WTC11 (cell line): Measurements from ENCODE around the gene HUS1. TPM values are rescaled to one million over a fixed set of nuclear protein-coding genes. Genes with fewer than 3 reads are reported as not detected.

Experiments used
- ATAC-seq: fragments of 200-7000 bp; cut with Tn5 transposase; 2 replicates; pipeline ENCODE4 v1.10.0; 2021; ENCODE audit warnings: mild to moderate bottlenecking, moderate library complexity
- CTCF ChIA-PET: fragments of 300-600 bp; sonication (Branson Sonifier 250); formaldehyde crosslinking; loops from one replicate; lab custom pipeline; 2021; ENCODE audit warnings: antibody characterized with exemption; lab: Charles Lee
- POLR2A ChIA-PET: fragments of 350-600 bp; sonication (Branson Sonifier 250); formaldehyde crosslinking; loops from one replicate; lab custom pipeline; 2021; ENCODE audit warnings: antibody characterized with exemption; lab: Charles Lee
- DNase-seq: peaks from one replicate; pipeline ENCODE4 v3.0.0; 2021; ENCODE audit warnings: low spot score
- H3K27ac Mint-ChIP-seq: 2 replicates; pipeline ENCODE4 v1.8.0; 2021; ENCODE audit warnings: mixed read lengths
- H3K27me3 Mint-ChIP-seq: 2 replicates; pipeline ENCODE4 v1.8.0; 2021; ENCODE audit warnings: low read depth, mild to moderate bottlenecking, moderate library complexity, mixed read lengths
- H3K36me3 Mint-ChIP-seq: 2 replicates; pipeline ENCODE4 v1.8.0; 2021; ENCODE audit warnings: mixed read lengths
- H3K4me1 Mint-ChIP-seq: 2 replicates; pipeline ENCODE4 v1.8.0; 2022; ENCODE audit warnings: mixed read lengths
- H3K4me3 Mint-ChIP-seq: 2 replicates; pipeline ENCODE4 v1.8.0; 2021; ENCODE audit warnings: mild to moderate bottlenecking, moderate library complexity, mixed read lengths
- H3K9me3 Mint-ChIP-seq: 2 replicates; pipeline ENCODE4 v1.8.0; 2021; ENCODE audit warnings: mixed read lengths
- ATF6 ChIP-seq: sonication (generic); formaldehyde crosslinking; IDR thresholded peaks from 2 replicates; pipeline ENCODE4 v1.8.1; 2023; ENCODE audit warnings: mild to moderate bottlenecking, missing genetic modification reagents
- CBFB ChIP-seq: sonication (generic); formaldehyde crosslinking; IDR thresholded peaks from 2 replicates; pipeline ENCODE4 v1.8.1; 2022; ENCODE audit warnings: mild to moderate bottlenecking, low read depth, missing genetic modification reagents
- E2F5 ChIP-seq: sonication (generic); formaldehyde crosslinking; IDR thresholded peaks from 2 replicates; pipeline ENCODE4 v1.8.1; 2022; ENCODE audit warnings: mild to moderate bottlenecking, moderate library complexity, missing genetic modification reagents
- ERG ChIP-seq: fragments of 250-450 bp; sonication (Bioruptor Pico); IDR thresholded peaks from 2 replicates; pipeline ENCODE4 v1.8.0; 2021; ENCODE audit warnings: mild to moderate bottlenecking
- GRHL2 ChIP-seq: fragments of 250-450 bp; sonication (Bioruptor Pico); IDR thresholded peaks from 2 replicates; pipeline ENCODE4 v1.8.0; 2022; ENCODE audit warnings: mild to moderate bottlenecking, moderate library complexity; ENCODE audit not compliant: insufficient replicate concordance, severe bottlenecking
- GTF2I ChIP-seq: fragments of 250-450 bp; sonication (Bioruptor Pico); conservative IDR thresholded peaks from 2 replicates; pipeline ENCODE4 v1.4.0; 2021; ENCODE audit warnings: mild to moderate bottlenecking
- JAZF1 ChIP-seq: fragments of 250-450 bp; sonication (Bioruptor Pico); IDR thresholded peaks from 2 replicates; pipeline ENCODE4 v1.9.0; 2021; ENCODE audit warnings: moderate library complexity, mild to moderate bottlenecking, inconsistent platforms
- JUN ChIP-seq: sonication (generic); formaldehyde crosslinking; IDR thresholded peaks from 2 replicates; pipeline ENCODE4 v1.8.0; 2023; ENCODE audit warnings: mild to moderate bottlenecking, missing genetic modification reagents
- KAT7 ChIP-seq: sonication (generic); formaldehyde crosslinking; IDR thresholded peaks from 2 replicates; pipeline ENCODE4 v1.8.1; 2023; ENCODE audit warnings: missing genetic modification reagents, mild to moderate bottlenecking, borderline replicate concordance
- MYBL2 ChIP-seq: sonication (generic); formaldehyde crosslinking; IDR thresholded peaks from 2 replicates; pipeline ENCODE4 v1.8.1; 2023; ENCODE audit warnings: mild to moderate bottlenecking, moderate library complexity, missing genetic modification reagents
- NFYB ChIP-seq: sonication (generic); formaldehyde crosslinking; conservative IDR thresholded peaks from 2 replicates; pipeline ENCODE4 v1.8.0; 2022; ENCODE audit warnings: low read depth, missing genetic modification reagents
- NR2C2 ChIP-seq: sonication (generic); formaldehyde crosslinking; IDR thresholded peaks from 2 replicates; pipeline ENCODE4 v1.8.0; 2022; ENCODE audit warnings: mild to moderate bottlenecking, missing genetic modification reagents
- OVOL2 ChIP-seq: fragments of 250-450 bp; sonication (Bioruptor Pico); IDR thresholded peaks from 2 replicates; pipeline ENCODE4 v1.9.0; 2021; ENCODE audit warnings: mild to moderate bottlenecking, borderline replicate concordance
- SMAD4 ChIP-seq: sonication (generic); formaldehyde crosslinking; IDR thresholded peaks from 2 replicates; pipeline ENCODE4 v1.8.0; 2022; ENCODE audit warnings: mild to moderate bottlenecking, missing genetic modification reagents
- SOX15 ChIP-seq: fragments of 250-450 bp; sonication (Bioruptor Pico); IDR thresholded peaks from 2 replicates; pipeline ENCODE4 v1.9.0; 2021; ENCODE audit warnings: mild to moderate bottlenecking
- SP1 ChIP-seq: sonication (generic); formaldehyde crosslinking; conservative IDR thresholded peaks from 2 replicates; pipeline ENCODE4 v1.8.1; 2022; ENCODE audit warnings: missing genetic modification reagents
- TEAD1 ChIP-seq: sonication (generic); formaldehyde crosslinking; IDR thresholded peaks from 2 replicates; pipeline ENCODE4 v1.8.0; 2022; ENCODE audit warnings: mild to moderate bottlenecking, missing genetic modification reagents
- TEAD4 ChIP-seq: sonication (generic); formaldehyde crosslinking; IDR thresholded peaks from 2 replicates; pipeline ENCODE4 v1.8.0; 2022; ENCODE audit warnings: mild to moderate bottlenecking, missing genetic modification reagents
- TP53 ChIP-seq: sonication (generic); formaldehyde crosslinking; IDR thresholded peaks from 2 replicates; pipeline ENCODE4 v1.8.1; 2023; ENCODE audit warnings: mild to moderate bottlenecking, missing genetic modification reagents
- USF1 ChIP-seq: sonication (generic); formaldehyde crosslinking; IDR thresholded peaks from 2 replicates; pipeline ENCODE4 v1.8.0; 2022; ENCODE audit warnings: mild to moderate bottlenecking, missing genetic modification reagents
- ZBTB21 ChIP-seq: sonication (generic); formaldehyde crosslinking; IDR thresholded peaks from 2 replicates; pipeline ENCODE4 v1.8.1; 2023; ENCODE audit warnings: mild to moderate bottlenecking, missing genetic modification reagents, borderline replicate concordance
- ZNF121 ChIP-seq: sonication (generic); formaldehyde crosslinking; IDR thresholded peaks from 2 replicates; pipeline ENCODE4 v1.8.0; 2023; ENCODE audit warnings: missing genetic modification reagents
- ZNF263 ChIP-seq: sonication (generic); formaldehyde crosslinking; IDR thresholded peaks from 2 replicates; pipeline ENCODE4 v1.8.1; 2022; ENCODE audit warnings: low read depth, mild to moderate bottlenecking, moderate library complexity, missing genetic modification reagents
- ZNF281 ChIP-seq: sonication (generic); formaldehyde crosslinking; IDR thresholded peaks from 2 replicates; pipeline ENCODE4 v1.8.0; 2023; ENCODE audit warnings: mild to moderate bottlenecking, missing genetic modification reagents
- ZNF317 ChIP-seq: sonication (generic); formaldehyde crosslinking; IDR thresholded peaks from 2 replicates; pipeline ENCODE4 v1.8.1; 2023; ENCODE audit warnings: low read depth, mild to moderate bottlenecking, moderate library complexity, missing genetic modification reagents, borderline replicate concordance
- ZNF423 ChIP-seq: fragments of 250-450 bp; sonication (Bioruptor Pico); IDR thresholded peaks from 2 replicates; pipeline ENCODE4 v2.1.2; 2022; ENCODE audit warnings: mild to moderate bottlenecking, moderate library complexity
- ZNF512 ChIP-seq: sonication (generic); formaldehyde crosslinking; IDR thresholded peaks from 2 replicates; pipeline ENCODE4 v1.8.1; 2022; ENCODE audit warnings: missing genetic modification reagents, borderline replicate concordance
- total RNA-seq: library from RNA; stranded (reverse); gene quantifications from 3 replicates; pipeline ENCODE4 v1.2.3, GENCODE V29; 2021

Gene HUS1
- total RNA-seq, 1 experiment from 2014 or later: 33.4 TPM

GRCh38 chr7:47979832-47980181, 392 bp upstream of the HUS1 start:
- POLR2A ChIA-PET: no interaction called here
- CTCF ChIA-PET: interaction anchor here (1.1 kb wide), 1 partner anchor 8 kb away, joined by 3 read pairs; no protein-coding TSS in a partner anchor
- Mint-ChIP-seq H3K4me1 (peaks cover 9% of the 10 kb centered on the region), H3K36me3 (peaks cover 36% of the 10 kb centered on the region), H3K4me3 (peak overlapping the region; percentile 98), H3K27ac (no peak overlapping the region), H3K27me3 (no peaks in the 10 kb centered on the region), H3K9me3 (0 out of 2 replicates have a peak, but pooled peaks cover 2% of the 10 kb centered on the region)
- no peak for ATAC-seq
- DNase-seq: no peak
- no peak for TF ChIP-seq SMAD4 (CRISPR knock-in tag)
- TF ChIP-seq CBFB (CRISPR knock-in tag): no peak
- no peak for TF ChIP-seq TEAD4
- TF ChIP-seq ZNF317 (CRISPR knock-in tag): no peak
- no peak for TF ChIP-seq OVOL2 (CRISPR knock-in tag)
- no peak for TF ChIP-seq TP53 (CRISPR knock-in tag)
- TF ChIP-seq SP1 (CRISPR knock-in tag): no peak
- no peak for TF ChIP-seq KAT7 (CRISPR knock-in tag)
- TF ChIP-seq ZNF121: no peak
- TF ChIP-seq ZNF512 (CRISPR knock-in tag): no peak
- TF ChIP-seq USF1 (CRISPR knock-in tag): no peak
- no peak for TF ChIP-seq ZBTB21 (CRISPR knock-in tag)
- TF ChIP-seq NFYB: no peak
- no peak for TF ChIP-seq TEAD1 (CRISPR knock-in tag)
- no peak for TF ChIP-seq MYBL2 (CRISPR knock-in tag)
- TF ChIP-seq ERG: no peak
- TF ChIP-seq JAZF1 (CRISPR knock-in tag): no peak

- Mint-ChIP-seq H3K9me3 (0 out of 2 replicates have a peak, but pooled peaks cover 2% of the 10 kb centered on the region), H3K36me3 (peaks cover 46% of the 10 kb centered on the region), H3K27ac (peak overlapping the region; percentile 42; the same call in 1 of the 2 replicates), H3K4me1 (peaks cover 9% of the 10 kb centered on the region), H3K27me3 (no peaks in the 10 kb centered on the region), H3K4me3 (peak overlapping the region; percentile 98)
- DNase-seq (no peak), ATAC-seq (no peak)
- CTCF ChIA-PET: interaction anchor here (0.8 kb wide), 1 partner anchor 10 kb away, joined by 3 read pairs; no protein-coding TSS in a partner anchor
- no peak for TF ChIP-seq GRHL2 (CRISPR knock-in tag)
- no peak for TF ChIP-seq NR2C2 (CRISPR knock-in tag)
- no peak for TF ChIP-seq ATF6 (CRISPR knock-in tag)
- TF ChIP-seq ZNF423 (CRISPR knock-in tag): no peak
- TF ChIP-seq CBFB (CRISPR knock-in tag): no peak
- no peak for TF ChIP-seq JUN (CRISPR knock-in tag)
- TF ChIP-seq E2F5: no peak
- TF ChIP-seq SOX15 (CRISPR knock-in tag): no peak
- no peak for TF ChIP-seq ZNF281
- TF ChIP-seq GTF2I: no peak
- TF ChIP-seq ZNF263 (CRISPR knock-in tag): no peak
- TF ChIP-seq JAZF1 (CRISPR knock-in tag): no peak
- POLR2A ChIA-PET: no interaction called here
Measured at GRCh38 chr7:47978790-47979144, 648 bp downstream of the HUS1 start.
